SU-DHL-6 (cell line): ENCODE results near the gene RTF2.

Experiments used
- EZH2phosphoT487 ChIP-seq: fragments of 200-600 bp; sonication (generic), shearing (Covaris generic); conservative IDR thresholded peaks from 2 replicates; pipeline ENCODE4 v1.6.1; 2018; ENCODE audit warnings: mild to moderate bottlenecking, antibody characterized with exemption, low read length, moderate library complexity, mixed read lengths
- TF ChIP-seq, protein P1 (sequence below): fragments of 200-600 bp; sonication (generic); IDR thresholded peaks from one replicate; pipeline ENCODE4 v1.5.1; 2017; ENCODE audit warnings: antibody characterized with exemption, mild to moderate bottlenecking, low read length, moderate library complexity; ENCODE audit not compliant: insufficient read depth, poor library complexity, severe bottlenecking

DNA sequence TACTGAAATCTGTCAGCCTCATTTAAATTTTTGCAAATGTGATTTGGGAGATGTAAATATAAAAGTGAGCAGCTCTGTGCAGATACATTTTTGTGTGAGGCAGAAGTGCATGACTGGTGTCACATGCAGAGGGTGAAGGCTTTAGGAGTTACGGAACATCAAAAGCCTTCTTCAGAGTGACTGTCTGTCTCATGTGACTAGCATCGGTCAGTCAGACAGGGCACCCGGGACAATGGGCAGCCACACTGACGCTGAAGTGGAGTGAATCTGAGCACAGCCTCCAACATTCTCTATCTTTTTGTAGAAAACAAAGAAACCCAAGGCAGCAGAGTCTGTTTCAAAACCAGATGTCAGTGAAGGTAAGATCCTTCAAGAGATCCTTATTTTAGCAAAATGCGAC lies 48.2 kb downstream of the RTF2 start:
- TF ChIP-seq, protein P1, sequence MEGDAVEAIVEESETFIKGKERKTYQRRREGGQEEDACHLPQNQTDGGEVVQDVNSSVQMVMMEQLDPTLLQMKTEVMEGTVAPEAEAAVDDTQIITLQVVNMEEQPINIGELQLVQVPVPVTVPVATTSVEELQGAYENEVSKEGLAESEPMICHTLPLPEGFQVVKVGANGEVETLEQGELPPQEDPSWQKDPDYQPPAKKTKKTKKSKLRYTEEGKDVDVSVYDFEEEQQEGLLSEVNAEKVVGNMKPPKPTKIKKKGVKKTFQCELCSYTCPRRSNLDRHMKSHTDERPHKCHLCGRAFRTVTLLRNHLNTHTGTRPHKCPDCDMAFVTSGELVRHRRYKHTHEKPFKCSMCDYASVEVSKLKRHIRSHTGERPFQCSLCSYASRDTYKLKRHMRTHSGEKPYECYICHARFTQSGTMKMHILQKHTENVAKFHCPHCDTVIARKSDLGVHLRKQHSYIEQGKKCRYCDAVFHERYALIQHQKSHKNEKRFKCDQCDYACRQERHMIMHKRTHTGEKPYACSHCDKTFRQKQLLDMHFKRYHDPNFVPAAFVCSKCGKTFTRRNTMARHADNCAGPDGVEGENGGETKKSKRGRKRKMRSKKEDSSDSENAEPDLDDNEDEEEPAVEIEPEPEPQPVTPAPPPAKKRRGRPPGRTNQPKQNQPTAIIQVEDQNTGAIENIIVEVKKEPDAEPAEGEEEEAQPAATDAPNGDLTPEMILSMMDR, result no peak
- no peak for TF ChIP-seq EZH2phosphoT487
